ENCODE data around the gene OSBP2. TPM values are rescaled to one million over a fixed set of nuclear protein-coding genes. Genes with fewer than 3 reads are reported as not detected.

The OSBP2 gene
- total RNA-seq, 4 donors from 2014 or later, result 3.7 to 8.7 (median 4.7) TPM

DNA sequence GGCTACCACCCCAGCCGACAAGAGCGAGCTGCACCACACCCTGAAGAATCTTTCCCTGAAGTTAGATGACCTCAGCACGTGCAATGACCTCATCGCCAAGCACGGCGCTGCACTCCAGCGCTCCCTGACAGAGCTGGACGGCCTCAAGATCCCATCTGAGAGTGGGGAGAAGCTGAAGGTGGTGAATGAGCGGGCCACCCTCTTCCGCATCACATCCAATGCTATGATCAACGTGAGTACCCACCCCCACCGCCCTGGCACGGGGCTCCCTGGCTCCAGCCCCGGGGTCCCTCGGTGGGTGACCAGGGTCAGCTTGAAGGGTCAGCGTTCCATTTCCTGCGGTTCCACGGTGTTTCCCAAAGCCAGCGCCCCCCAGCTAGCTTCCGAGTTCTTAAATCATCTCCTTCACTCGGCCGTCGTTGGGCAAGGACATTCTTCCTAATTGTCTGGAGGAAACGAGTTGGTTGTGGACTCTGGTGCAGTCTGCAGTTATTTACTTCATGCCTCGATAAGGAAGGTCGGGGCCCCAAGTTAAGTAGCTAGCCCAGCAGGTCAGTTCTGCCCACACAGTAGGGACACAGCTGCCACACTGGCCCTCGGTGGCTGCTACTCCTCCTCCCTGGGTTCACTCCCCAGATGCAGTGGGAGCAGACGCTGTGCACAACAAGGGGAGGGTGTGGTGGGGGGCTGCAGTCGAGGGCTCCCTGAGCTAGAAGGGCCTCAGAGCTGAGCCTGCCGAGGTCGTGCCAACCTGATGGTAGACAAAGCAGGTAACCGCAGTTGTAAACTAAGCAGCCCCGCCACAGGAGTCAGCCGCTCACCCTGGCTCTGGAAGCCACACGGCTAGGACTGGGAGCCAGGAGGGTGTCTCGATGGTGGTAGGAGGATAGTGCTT, 176.0 kb downstream of the OSBP2 start:
- Histone ChIP-seq H3K9me3 (no peaks in the 10 kb centered on the region), H3K27ac (no peak overlapping the region), H3K27me3 (no peaks in the 10 kb centered on the region), H3K36me3 (no peaks in the 10 kb centered on the region), H3K4me1 (no peaks in the 10 kb centered on the region), H3K4me3 (no peak overlapping the region)
- TF ChIP-seq POLR2A (IDR thresholded peaks at IDR 0.05), result no peak
- TF ChIP-seq, protein P1, sequence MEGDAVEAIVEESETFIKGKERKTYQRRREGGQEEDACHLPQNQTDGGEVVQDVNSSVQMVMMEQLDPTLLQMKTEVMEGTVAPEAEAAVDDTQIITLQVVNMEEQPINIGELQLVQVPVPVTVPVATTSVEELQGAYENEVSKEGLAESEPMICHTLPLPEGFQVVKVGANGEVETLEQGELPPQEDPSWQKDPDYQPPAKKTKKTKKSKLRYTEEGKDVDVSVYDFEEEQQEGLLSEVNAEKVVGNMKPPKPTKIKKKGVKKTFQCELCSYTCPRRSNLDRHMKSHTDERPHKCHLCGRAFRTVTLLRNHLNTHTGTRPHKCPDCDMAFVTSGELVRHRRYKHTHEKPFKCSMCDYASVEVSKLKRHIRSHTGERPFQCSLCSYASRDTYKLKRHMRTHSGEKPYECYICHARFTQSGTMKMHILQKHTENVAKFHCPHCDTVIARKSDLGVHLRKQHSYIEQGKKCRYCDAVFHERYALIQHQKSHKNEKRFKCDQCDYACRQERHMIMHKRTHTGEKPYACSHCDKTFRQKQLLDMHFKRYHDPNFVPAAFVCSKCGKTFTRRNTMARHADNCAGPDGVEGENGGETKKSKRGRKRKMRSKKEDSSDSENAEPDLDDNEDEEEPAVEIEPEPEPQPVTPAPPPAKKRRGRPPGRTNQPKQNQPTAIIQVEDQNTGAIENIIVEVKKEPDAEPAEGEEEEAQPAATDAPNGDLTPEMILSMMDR (IDR thresholded peaks at IDR 0.05), result no peak
- DNase-seq, result peak in 2 of 3 donors; percentile 33 to 44

DNA sequence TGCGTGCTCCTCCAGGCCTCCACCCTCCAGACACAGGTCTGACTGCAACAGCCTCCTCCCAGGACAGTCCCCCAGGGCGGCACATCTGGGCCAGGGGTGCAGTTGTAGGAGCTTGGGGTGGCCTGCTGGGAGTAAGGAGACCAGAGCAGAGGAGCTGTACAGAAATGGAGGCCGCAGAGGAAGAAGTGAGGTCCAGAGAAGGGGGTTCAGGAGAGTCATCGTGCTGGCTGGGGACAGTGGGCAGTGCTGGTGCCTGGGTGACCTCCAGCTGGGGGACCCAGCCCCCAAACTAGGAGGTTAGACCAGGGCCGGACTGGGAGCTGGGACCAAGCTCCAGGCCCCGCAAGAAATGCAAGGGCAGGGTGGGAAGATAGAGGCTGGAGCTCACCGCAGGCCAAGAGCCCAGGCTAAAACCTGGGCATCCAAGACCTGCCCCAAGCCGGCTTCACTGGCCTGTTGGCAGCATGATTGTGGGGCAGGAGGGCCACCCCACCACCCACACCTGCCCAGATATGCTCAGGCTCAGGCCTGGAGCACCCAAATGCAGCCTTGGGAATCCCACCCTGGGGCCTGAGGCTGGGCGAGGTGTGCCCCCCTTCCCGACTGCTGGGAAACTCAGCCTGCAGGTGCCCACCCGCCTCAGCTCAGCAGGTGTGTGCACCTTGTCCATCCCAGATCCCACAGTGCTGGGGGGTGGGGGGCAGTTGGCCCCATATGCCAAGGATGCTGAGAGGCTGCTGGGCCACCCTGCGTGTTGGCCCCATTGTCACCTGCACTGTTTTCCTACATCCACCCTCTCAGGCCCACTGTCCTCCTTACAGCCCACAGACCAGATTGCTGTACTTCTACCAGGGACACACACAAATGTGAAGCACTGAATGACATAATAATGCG, 177.0 kb downstream of the OSBP2 start:
- peak in 2 of 3 donors; percentile 34 to 39 for DNase-seq
- Histone ChIP-seq H3K4me3 (no peak overlapping the region), H3K4me1 (no peaks in the 10 kb centered on the region), H3K36me3 (no peaks in the 10 kb centered on the region), H3K27me3 (no peaks in the 10 kb centered on the region), H3K9me3 (no peaks in the 10 kb centered on the region), H3K27ac (no peak overlapping the region)
- TF ChIP-seq, protein P1 (IDR thresholded peaks at IDR 0.05), result no peak
- no peak for TF ChIP-seq POLR2A (IDR thresholded peaks at IDR 0.05)

DNA sequence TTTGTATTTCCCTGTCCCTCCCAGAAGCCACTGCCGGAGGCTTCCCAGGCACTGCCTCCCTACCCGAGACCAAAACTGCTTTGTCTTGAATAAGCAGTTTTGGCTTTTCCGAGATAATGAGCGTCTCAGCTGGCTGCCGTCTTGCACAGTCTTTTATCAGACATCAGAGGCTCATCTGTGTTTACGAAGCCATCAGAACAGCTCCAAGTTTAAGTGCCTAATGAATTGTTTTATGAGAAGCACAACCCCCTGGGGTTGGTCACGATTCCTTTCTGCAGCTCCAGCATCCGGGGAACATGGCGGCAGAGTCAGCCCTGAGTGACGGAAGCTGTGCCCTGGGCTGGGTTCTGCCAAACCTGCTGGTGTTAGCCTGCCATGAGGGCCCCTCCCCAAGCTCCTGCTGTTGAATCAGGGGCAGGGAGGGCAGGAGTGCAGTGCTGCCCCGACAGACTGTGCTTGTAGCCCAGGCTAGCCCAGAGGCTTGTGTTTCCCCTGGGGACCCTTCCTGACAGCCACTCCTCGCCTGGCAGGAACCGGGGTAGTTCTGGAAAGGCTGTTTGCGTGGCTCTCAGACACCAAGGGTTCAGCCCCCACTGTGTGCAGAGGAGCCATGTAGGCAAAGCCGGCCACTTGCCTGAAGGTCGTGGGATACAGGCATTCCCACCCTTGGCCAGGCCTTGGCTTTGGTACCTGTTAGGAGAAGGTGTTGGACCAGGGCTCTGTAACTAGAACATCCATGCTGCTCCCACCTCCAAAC, 177.8 kb downstream of the OSBP2 start:
- H3K9me3 ChIP-seq, result no peaks in the 10 kb centered on the region
- TF ChIP-seq, protein P1 (IDR thresholded peaks at IDR 0.05), result no peak
- no peak for TF ChIP-seq POLR2A (IDR thresholded peaks at IDR 0.05)
- no peak overlapping the region for H3K27ac ChIP-seq
- H3K4me1 ChIP-seq, result no peaks in the 10 kb centered on the region
- no peaks in the 10 kb centered on the region for H3K36me3 ChIP-seq
- peak in 1 of 3 donors; percentile 27 for DNase-seq
- no peaks in the 10 kb centered on the region for H3K27me3 ChIP-seq
- no peak overlapping the region for H3K4me3 ChIP-seq

DNA sequence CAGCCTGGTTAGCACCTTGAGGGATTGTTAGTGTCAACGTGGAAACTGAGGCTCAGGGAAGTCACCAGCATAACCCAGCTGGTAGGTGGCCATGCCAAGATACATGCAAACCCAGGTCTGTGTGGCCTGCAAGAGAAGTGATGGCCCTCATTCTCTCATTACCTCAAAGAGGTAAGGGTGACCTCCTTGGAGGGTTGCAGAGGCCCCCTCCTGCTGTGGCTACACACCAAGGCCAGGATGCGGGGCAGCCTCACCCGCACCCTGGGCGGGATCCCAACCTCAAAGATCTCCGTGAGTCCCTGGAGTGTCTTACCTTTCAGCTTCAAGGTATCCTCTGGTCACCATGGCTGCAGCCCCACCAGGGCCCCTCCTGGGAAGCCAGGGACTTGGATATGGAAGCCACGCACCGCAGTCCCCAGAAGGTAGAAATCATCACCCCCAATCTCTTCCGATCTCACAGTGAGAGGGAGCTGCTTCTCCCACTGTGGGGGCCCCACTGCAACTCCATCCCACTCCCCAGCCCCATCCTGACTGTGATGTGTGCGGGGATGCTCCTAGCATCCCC, 178.5 kb downstream of the OSBP2 start:
- Histone ChIP-seq H3K27me3 (no peaks in the 10 kb centered on the region), H3K4me3 (no peak overlapping the region), H3K4me1 (no peaks in the 10 kb centered on the region), H3K36me3 (no peaks in the 10 kb centered on the region), H3K9me3 (no peaks in the 10 kb centered on the region), H3K27ac (no peak overlapping the region)
- peak in 1 of 3 donors; percentile 29 for DNase-seq
- no peak for TF ChIP-seq POLR2A (IDR thresholded peaks at IDR 0.05)
- TF ChIP-seq, protein P1 (IDR thresholded peaks at IDR 0.05), result no peak

DNA sequence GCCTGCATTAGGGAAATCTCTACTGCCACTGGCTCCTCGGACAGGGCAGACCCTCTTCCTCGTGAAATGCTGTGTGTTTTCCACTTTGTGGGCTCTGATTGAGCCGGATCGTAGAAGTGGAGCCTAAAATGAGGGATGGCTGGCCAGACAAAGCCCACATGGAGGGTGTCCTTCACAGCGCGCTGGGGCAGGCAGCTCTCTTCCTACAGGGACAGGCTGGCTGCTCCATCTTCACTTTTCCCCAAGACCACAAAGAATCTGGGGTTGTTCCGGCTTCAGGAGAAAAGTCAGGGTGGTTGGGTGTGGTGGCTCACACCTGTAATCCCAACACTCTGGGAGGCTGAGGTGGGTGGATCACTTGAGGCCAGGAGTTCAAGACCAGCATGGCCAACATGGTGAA, 179.0 kb downstream of the OSBP2 start:
- no peak overlapping the region for H3K27ac ChIP-seq
- no peaks in the 10 kb centered on the region for H3K4me1 ChIP-seq
- H3K9me3 ChIP-seq, result no peaks in the 10 kb centered on the region
- no peak for DNase-seq
- no peaks in the 10 kb centered on the region for H3K27me3 ChIP-seq
- no peaks in the 10 kb centered on the region for H3K36me3 ChIP-seq
- TF ChIP-seq POLR2A (IDR thresholded peaks at IDR 0.05), result no peak
- TF ChIP-seq, protein P1 (IDR thresholded peaks at IDR 0.05), result no peak
- H3K4me3 ChIP-seq, result no peak overlapping the region
